ENCODE data around the gene ISX.

ISX gene

GRCh38 chr22:35065183-35065582, 775 bp upstream of the ISX start:
- no peak for TF ChIP-seq CTCF (conservative IDR thresholded peaks at IDR 0.05; ENCODE audit: low read depth, low read length)
- H3K4me3 ChIP-seq (ENCODE audit: low read depth, low read length), result no peak overlapping the region
- no peak for DNase-seq (ENCODE audit: low read depth)

- DNase-seq (ENCODE audit: low read depth), result no peak
- no peak for TF ChIP-seq CTCF (conservative IDR thresholded peaks at IDR 0.05; ENCODE audit: low read depth, low read length)
- H3K4me3 ChIP-seq (ENCODE audit: low read depth, low read length), result no peak overlapping the region
Measured at GRCh38 chr22:35066768-35067167, 810 bp downstream of the ISX start.

GRCh38 chr22:35069541-35069940, 3.6 kb downstream of the ISX start:
- no peak for TF ChIP-seq CTCF (conservative IDR thresholded peaks at IDR 0.05; ENCODE audit: low read depth, low read length)
- DNase-seq (ENCODE audit: low read depth), result no peak
- no peak overlapping the region for H3K4me3 ChIP-seq (ENCODE audit: low read depth, low read length)

GRCh38 chr22:35070451-35071093, 4.6 kb downstream of the ISX start:
- no peak for TF ChIP-seq CTCF (conservative IDR thresholded peaks at IDR 0.05; ENCODE audit: low read depth, low read length)
- no peak for DNase-seq (ENCODE audit: low read depth)
- H3K4me3 ChIP-seq (ENCODE audit: low read depth, low read length), result no peak overlapping the region

- H3K4me3 ChIP-seq (ENCODE audit: low read depth, low read length), result no peak overlapping the region
- TF ChIP-seq CTCF (conservative IDR thresholded peaks at IDR 0.05; ENCODE audit: low read depth, low read length), result no peak
- DNase-seq (ENCODE audit: low read depth), result no peak
Measured at GRCh38 chr22:35071784-35072183, 5.8 kb downstream of the ISX start.

GRCh38 chr22:35072925-35073324, 7.0 kb downstream of the ISX start:
- H3K4me3 ChIP-seq (ENCODE audit: low read depth, low read length), result no peak overlapping the region
- TF ChIP-seq CTCF (conservative IDR thresholded peaks at IDR 0.05; ENCODE audit: low read depth, low read length), result no peak
- peak; percentile 5 for DNase-seq (ENCODE audit: low read depth)

- no peak for TF ChIP-seq CTCF (conservative IDR thresholded peaks at IDR 0.05; ENCODE audit: low read depth, low read length)
- no peak overlapping the region for H3K4me3 ChIP-seq (ENCODE audit: low read depth, low read length)
- DNase-seq (ENCODE audit: low read depth), result no peak
Measured at GRCh38 chr22:35074583-35074982, 8.6 kb downstream of the ISX start.

All from choroid plexus epithelial cell (primary cell).